ENCODE results near the gene RNF207.
A peak's percentile ranks its signal among the peaks of the same experiment; 100 is the strongest.
"Not testable (repeated sequence)": the region's sequence is repeated elsewhere in the genome, so short reads cannot be mapped to it uniquely, and the experiment has no call there.

Gene RNF207

GRCh38 chr1:6199298-6200187 is 6.4 kb upstream of the RNF207 start, which contains the start of gene RPL22:
TSS of gene RPL22 (minus strand) at chr1:6199595. CDS start at chr1:6199573, 22 bp downstream.
- peak; percentile 85 for DNase-seq (ENCODE audit: insufficient read length, low spot score)
- peak; percentile 65 for FAIRE-seq

- no peak for DNase-seq (ENCODE audit: insufficient read length, low spot score)
- FAIRE-seq, result no peak
Measured at GRCh38 chr1:6200188-6200809, 5.6 kb upstream of the RNF207 start.

DNA sequence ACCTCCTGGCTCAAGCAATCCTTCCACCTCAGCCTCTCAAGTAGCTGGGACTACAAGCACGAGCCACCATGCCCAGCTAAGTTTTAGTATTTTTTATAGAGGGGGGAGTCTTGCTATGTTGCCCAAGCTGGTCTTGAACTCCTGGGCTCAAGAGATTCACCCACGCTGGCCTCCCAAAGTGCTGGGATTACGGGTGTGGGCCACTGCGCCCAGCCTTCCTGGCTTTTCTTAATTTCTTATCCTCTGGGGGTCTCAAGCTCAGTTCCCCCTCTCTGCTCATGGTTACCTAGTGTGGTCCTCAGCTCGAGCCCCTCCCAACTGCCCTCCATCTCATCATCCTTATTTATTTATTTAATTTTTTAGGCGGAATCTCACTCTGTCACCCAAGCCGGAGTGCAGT is 3.7 kb upstream of the RNF207 start:
- FAIRE-seq (no peak), DNase-seq (ENCODE audit: insufficient read length, low spot score) (no peak)

GRCh38 chr1:6206520-6206855 is 569 bp downstream of the RNF207 start:
- FAIRE-seq, result no peak
- DNase-seq (ENCODE audit: insufficient read length, low spot score), result no peak

DNA sequence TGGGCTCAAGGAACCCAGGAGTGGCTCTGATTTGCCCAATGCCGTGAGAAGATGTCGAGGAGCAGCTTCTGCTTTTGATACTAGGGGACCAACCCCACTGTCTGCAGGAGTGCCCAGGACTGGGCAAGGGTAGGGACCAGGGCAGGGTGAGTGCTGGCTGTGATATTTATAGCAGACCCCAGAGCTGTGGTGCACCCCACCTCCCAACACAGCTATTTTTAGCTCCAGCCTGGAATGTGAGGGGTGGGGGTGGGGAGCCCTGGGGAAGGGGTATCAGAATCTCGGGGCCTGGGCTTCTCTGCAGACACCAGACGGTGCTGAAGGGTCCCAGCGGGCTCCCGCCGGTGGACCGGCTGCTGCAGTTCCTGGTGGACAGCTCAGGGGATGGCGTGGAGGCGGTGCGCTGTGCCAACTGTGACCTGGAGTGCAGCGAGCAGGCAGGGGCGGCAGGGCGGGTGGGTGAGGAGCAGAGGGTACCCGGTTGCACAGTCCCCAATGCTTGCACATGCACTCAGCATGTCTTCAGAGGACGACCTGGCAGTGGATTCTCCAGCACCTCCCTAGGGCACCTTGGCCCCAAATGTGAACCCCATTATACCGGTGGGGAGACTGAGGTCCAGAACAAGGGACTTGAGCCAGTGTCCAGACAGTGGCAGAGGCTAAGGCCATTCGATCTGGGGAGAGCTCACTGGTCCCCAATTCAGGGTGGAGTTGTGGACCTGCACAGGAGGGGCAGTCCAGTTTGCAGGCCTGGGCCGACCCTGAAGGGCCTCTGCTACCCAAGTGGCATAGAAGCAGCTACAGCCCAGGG is 1.4 kb downstream of the RNF207 start:
- DNase-seq (ENCODE audit: insufficient read length, low spot score) (no peak), FAIRE-seq (no peak)

- FAIRE-seq (no peak), DNase-seq (ENCODE audit: insufficient read length, low spot score) (no peak)
Measured at GRCh38 chr1:6207921-6208320, 2.0 kb downstream of the RNF207 start.

DNA sequence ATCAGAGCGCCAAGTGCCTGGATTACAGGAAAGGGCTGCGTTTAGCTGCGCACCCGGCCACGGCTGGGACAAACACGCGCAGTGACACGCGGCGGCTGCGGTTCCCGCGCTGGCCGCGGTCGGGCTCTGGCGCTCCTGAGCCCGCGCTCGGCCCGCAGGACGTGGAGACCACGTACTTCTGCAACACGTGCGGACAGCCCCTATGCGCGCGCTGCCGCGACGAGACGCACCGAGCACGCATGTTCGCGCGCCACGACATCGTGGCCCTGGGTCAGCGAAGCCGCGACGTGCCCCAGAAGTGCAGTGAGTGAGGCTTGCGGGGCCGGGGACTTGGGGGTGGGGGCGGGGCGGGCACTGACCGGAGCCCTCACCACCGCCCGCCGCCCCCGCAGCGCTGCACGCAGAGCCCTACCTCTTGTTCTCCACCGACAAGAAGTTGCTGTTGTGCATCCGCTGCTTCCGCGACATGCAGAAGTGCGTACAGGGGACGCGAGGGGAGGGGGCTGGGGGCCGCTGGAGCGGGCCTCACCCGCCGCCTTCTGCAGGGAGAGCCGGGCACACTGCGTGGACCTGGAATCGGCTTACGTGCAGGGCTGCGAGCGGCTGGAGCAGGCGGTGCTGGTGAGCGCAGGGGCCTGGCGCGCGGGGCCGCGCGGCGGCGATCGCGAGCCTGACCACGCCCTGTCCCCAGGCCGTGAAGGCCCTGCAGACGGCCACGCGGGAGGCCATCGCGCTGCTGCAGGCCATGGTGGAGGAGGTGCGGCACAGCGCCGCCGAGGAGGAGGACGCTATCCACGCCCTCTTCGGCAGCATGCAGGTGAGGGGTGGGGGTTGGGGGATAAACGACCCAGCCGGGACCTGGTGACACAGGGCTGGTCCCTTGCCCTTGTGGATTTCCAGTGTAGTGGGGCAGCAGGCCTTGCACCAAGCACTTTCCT is 3.1 kb downstream of the RNF207 start:
- DNase-seq (ENCODE audit: insufficient read length, low spot score) (no peak), FAIRE-seq (no peak)

DNA sequence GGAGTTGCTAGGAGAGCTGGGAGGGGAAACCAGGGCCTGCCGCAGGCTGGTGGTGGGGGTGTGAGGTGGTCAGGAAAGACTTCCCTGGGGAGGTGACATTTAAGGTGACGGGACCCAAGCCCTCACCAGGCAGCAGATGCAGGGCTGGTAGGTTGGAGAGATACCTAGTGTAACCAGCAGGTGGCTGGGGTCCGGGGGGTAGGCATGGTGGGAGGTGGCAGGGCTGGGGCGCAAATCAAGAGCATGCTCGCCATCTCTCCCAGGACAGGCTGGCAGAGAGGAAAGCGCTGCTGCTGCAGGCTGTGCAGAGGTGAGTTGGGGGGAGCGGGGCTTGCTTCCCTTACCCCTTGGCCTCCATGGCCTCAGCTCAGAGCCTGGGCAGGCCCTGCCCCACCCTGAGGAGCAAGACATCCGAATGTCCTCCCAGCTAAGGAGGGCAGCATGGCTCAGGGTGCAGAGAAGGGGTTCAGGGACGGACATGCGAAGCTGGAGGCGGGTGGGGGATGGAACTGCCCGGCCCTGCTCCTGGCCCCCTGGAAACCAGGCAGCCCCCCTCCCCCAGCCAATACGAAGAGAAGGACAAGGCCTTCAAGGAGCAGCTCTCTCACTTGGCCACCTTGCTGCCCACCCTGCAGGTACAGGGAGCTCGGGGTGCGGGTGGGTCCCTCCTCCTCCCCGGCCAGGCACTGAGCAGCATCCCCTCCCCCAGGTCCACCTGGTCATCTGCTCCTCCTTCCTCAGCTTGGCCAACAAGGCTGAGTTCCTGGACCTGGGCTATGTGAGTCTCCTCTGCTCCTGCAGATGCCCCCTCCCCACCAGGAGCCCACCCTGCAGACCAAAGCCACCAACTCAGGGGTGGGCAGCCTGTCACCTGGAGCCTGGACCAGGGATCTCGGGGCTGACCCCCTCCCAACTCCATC is 4.0 kb downstream of the RNF207 start:
- no peak for FAIRE-seq

GRCh38 chr1:6210591-6211355 is 4.9 kb downstream of the RNF207 start:
- no peak for FAIRE-seq
- no peak for DNase-seq (ENCODE audit: insufficient read length, low spot score)

More for the DNA sequence above, 4.0 kb downstream of the RNF207 start:
- DNase-seq (ENCODE audit: insufficient read length, low spot score), result no peak

GRCh38 chr1:6211731-6212130 is 5.8 kb downstream of the RNF207 start:
- DNase-seq (ENCODE audit: insufficient read length, low spot score), result no peak
- FAIRE-seq, result no peak

DNA sequence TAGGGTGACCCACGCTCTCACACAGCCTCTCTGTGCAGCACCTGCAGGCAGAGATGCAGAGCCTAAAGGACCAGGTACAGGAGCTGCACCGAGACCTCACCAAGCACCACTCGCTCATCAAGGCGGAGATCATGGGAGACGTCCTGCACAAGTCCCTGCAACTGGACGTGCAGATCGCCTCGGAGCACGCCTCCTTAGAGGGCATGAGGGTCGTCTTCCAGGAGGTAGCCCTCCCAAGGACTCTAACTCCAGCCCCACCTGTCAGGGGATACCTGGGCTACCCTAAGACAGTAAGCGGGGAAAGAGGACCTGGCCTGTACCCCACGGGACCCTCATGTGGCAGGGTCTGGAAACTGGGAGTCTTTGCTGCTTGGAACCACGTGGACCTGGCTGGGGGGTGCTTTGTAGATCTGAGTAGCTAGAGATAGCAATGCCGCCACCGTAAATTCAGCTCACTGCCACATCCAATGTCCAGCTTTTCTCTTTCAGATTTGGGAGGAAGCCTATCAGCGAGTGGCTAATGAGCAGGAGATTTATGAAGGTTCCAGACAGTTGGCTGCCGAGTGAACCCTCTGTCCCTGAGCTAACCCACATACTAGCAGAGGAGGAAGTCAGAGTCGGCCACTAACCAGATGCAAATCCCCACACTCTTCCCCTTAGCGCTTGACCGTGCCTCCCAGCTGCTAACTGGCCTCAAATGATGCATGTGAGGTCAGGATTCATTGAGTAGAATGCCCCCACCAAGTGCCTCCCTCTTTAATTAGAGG is 6.5 kb downstream of the RNF207 start:
- DNase-seq (ENCODE audit: insufficient read length, low spot score) (no peak), FAIRE-seq (no peak)

DNA sequence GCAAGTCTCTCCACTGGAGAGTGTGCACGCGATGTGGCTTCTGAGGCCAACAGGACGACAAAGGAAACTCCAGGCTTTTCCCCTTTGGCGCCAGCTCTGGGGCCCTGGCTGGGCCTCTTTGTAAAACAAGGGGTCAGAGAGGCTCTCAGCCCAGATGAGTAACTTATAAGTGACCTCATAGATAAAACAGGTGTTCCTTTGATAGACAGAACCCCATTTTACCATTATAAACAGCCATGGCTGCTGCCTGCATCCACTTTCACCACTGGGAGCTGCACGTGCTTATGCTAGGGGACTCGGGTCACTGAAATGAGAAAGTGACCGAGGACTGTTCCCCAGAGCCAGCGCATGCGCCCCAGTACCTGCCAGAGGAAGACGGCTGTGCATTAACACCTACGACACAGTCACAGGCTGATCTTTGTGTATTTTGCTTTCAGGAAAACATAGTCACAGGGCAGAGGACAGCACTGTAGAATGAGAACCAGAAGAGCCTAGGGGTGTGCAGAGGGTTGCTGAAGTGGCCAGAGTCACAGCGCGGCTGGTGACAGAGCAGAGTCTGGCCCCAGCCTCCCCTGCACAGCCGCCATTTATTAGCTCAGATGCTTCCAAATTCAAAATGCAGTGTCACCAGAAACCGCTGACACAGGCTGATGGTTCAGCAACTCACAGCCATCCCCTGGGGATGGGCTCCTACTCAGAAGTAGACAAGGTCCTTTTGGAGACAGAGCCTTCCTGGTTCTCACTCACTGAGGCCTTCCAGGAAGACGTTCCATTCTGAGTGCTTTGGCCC is 12.7 kb downstream of the RNF207 start:
- no peak for FAIRE-seq
- DNase-seq (ENCODE audit: insufficient read length, low spot score), result no peak

DNA sequence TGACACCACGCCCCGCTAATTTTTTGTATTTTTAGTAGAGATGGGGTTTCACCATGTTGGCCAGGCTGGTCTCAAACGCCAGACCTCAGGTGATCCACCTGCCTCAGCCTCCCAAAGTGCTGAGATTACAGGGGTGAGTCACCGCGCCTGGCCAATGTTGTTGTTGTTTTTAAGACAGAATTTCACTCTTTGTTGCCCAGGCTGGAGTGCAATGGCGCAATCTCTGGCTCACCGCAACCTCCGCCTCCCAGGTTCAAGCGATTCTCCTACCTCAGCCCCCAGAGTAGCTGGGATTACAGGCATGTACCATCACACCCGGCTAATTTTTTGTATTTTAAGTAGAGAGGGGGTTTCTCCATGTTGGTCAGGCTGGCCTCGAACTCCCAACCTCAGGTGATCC is 13.7 kb downstream of the RNF207 start:
- not testable (repeated sequence) for DNase-seq (ENCODE audit: insufficient read length, low spot score); FAIRE-seq

GRCh38 chr1:6220236-6220635 is 14.3 kb downstream of the RNF207 start:
- DNase-seq (ENCODE audit: insufficient read length, low spot score), result no peak
- no peak for FAIRE-seq

DNA sequence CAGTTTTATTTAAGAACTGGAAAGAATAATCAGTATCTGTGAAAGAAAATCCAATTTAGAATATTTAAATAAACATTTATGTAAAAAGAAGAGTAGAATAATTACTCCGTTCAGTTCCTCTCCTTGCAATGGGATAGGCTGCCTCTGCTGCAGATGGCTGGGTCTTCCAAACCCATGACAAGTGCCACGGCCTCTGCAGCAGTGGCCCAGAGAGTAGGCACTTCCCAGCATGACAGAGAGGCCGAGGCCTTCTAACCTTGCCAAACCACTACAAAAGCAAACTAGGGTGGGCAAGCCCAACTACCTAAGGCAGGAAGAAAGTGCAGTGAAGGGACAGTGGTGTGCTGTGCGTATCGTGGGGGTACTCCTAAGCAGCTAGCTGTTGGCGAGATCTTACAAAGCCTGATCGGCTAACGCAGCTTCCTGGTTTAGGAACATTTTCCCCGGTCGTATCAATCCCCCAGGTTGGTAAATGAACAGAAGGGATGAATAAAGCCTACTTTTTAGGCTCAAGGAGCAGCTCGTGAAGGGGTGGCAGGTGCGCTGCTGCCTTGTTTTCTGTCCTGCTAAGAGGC is 15.4 kb downstream of the RNF207 start:
- DNase-seq (ENCODE audit: insufficient read length, low spot score) (no peak), FAIRE-seq (no peak)

DNA sequence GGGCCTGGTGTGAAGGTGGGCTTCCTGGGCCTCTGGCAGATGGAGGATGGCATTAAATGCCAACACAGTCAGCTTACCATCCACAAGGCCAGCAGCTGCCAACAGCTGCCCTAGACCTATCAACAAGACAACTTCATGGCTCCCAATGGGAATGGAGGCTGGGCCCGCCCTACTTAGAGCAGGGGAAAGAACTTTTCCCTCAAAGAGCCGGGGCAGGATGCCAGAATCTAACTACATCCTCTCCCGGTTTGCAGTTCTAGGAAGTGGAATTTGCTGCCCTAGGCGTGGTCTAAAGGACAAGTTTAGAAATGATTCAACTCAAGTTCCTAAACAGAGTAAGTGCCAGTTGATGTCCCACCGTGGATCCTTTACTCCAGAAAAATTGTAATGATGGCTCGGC is 16.7 kb downstream of the RNF207 start:
- DNase-seq (ENCODE audit: insufficient read length, low spot score) (no peak), FAIRE-seq (no peak)

DNA sequence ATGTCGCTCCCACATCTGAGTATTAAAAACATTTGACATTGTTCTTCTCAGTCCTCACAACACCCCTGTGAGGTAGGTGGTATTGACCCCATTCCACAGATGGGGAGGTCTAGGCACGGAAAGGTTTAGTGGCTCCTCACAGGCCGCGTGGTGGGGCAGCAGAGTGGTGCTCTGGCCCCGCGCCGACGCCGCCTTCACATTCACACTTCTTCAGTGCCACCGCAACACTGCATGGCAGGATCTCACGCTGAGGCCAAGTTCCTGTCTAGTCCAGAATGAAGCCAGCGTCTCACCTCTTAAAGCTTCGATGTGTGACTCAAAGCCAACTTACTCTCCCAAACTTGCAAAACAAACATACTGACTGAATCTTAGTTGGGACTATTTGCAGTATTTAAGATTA is 17.7 kb downstream of the RNF207 start:
- FAIRE-seq, result no peak
- DNase-seq (ENCODE audit: insufficient read length, low spot score), result no peak

Data from HTR-8/SVneo (cell line).